ENCODE data around the gene CHFR. TPM values are rescaled to one million over a fixed set of nuclear protein-coding genes. Genes with fewer than 3 reads are reported as not detected.
"Not testable (repeated sequence)": the region's sequence is repeated elsewhere in the genome, so short reads cannot be mapped to it uniquely, and the experiment has no call there.

The CHFR gene
- total RNA-seq, 1 donor from 2014 or later: 37.1 TPM

DNA sequence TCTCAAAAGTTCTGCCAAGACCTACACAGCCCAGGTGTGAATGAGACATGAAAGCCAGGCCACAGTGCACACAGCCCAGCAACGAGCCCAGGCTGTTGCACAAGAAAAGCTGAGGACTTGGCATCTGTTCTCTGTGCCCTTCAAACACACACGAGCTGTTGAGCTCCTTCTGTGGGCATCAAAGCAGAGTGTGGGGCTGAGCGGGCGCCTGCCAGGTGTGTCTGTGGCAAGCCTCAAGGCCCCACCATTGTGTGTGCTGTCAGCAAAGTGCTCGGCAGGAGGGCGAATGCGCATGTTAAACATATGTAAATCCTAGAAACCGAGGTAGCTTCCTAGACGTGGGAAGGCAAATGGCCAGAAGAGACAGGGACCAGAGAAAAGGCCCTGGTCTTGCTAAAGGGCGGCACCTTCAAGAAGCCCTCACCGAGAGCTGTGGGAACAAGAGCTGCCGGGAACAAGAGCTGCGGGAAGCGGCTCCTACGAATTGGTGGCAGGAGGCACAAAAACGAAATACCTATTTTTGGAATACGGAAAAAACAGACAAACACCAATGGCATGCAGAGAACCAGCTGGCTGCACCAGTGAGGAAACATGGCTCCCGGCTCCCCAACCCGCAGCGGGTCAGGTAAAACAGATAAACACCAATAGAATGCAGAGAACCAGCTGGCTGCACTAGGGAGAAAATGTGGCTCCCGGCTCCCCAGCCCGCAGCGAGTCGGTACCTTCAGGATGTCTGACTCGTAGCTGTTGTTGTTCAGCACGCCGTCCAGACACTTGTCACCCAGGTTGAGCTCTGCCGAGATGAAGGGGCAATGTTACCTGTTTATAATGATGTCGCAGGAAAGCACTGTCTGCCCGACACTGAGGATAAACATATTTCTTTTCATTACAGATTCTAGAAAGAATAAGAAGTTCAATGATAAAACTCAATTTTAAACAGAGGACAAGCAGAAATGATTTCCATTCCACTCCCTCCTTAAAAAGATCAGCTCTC lies 39.7 kb downstream of the CHFR start:
- DNase-seq (ENCODE audit: extremely low spot score in 2 of 2): no peak
- Histone ChIP-seq H3K36me3 (peaks cover 0 to 79% of the 10 kb centered on the region in 2 donors), H3K9me3 (no peaks in the 10 kb centered on the region), H3K27me3 (no peaks in the 10 kb centered on the region), H3K27ac (no peak overlapping the region), H3K4me3 (no peak overlapping the region), H3K4me1 (no peaks in the 10 kb centered on the region)
- TF ChIP-seq POLR2AphosphoS5 (IDR thresholded peaks at IDR 0.05; ENCODE audit: insufficient read depth in 1 of 2, low read depth in 1 of 2) (no peak), POLR2A (IDR thresholded peaks at IDR 0.05) (no peak)
- TF ChIP-seq, protein P1, sequence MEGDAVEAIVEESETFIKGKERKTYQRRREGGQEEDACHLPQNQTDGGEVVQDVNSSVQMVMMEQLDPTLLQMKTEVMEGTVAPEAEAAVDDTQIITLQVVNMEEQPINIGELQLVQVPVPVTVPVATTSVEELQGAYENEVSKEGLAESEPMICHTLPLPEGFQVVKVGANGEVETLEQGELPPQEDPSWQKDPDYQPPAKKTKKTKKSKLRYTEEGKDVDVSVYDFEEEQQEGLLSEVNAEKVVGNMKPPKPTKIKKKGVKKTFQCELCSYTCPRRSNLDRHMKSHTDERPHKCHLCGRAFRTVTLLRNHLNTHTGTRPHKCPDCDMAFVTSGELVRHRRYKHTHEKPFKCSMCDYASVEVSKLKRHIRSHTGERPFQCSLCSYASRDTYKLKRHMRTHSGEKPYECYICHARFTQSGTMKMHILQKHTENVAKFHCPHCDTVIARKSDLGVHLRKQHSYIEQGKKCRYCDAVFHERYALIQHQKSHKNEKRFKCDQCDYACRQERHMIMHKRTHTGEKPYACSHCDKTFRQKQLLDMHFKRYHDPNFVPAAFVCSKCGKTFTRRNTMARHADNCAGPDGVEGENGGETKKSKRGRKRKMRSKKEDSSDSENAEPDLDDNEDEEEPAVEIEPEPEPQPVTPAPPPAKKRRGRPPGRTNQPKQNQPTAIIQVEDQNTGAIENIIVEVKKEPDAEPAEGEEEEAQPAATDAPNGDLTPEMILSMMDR (IDR thresholded peaks at IDR 0.05): no peak
- intact Hi-C loops (cut with DNase I): no loop called here

DNA sequence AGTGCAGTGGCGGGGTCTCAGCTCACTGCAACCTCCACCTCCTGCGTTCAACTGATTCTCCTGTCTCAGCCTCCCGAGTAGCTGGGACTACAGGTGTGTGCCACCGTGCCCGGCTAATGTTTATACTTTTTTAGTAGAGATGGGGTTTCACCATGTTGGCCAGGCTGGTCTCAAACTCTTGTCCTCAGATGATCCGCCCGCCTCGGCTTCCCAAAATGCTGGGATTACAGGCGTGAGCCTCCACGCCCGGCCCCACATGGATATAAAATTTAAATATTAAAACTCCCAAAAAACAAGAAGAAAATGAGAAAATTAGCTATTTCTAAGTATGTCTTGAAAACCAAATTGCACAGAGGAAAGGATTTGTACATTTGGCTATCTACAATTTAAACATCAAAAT lies 42.7 kb downstream of the CHFR start:
- DNase-seq (ENCODE audit: extremely low spot score in 2 of 2); H3K27me3 ChIP-seq; intact Hi-C loops (cut with DNase I); H3K9me3 ChIP-seq; H3K4me1 ChIP-seq; H3K4me3 ChIP-seq; H3K27ac ChIP-seq: not testable (repeated sequence)
- peaks cover 0 to 73% of the 10 kb centered on the region in 2 donors for H3K36me3 ChIP-seq

DNA sequence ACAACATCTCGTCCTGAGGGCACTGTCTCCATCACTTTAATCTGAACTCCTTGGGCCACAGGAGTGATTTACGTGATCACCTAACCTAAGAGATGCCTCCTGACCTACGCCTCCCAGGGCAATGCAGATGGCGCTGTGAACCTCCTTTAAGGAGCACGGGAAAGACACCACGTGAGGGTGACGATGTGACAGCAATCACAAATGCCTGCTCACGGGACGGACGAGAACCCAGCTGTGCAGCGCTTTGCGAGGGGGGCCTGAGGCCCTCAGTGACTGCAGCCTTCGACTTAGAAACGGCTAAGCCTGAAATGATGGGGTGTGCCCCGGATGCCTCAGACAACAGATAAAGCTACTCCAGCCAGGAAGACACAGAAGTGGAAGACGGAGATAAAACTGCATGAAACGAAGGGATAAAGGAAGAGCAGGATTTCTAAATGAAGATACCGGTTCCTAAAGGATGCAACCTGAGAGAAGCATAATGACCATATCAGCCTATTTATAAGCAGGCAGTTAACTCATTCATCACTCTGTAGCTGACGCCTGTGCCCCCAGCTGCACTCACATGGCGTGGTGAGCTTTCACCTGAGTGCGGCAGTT lies 44.9 kb downstream of the CHFR start:
- Histone ChIP-seq H3K9me3 (no peaks in the 10 kb centered on the region), H3K36me3 (peaks cover 0 to 61% of the 10 kb centered on the region in 2 donors), H3K4me3 (no peak overlapping the region), H3K4me1 (peaks cover 11% of the 10 kb centered on the region), H3K27me3 (no peaks in the 10 kb centered on the region), H3K27ac (no peak overlapping the region)
- TF ChIP-seq, protein P1 (IDR thresholded peaks at IDR 0.05): no peak
- TF ChIP-seq POLR2A (IDR thresholded peaks at IDR 0.05) (no peak), POLR2AphosphoS5 (IDR thresholded peaks at IDR 0.05; ENCODE audit: insufficient read depth in 1 of 2, low read depth in 1 of 2) (no peak)
- intact Hi-C loops (cut with DNase I): no loop called here
- no peak for DNase-seq (ENCODE audit: extremely low spot score in 2 of 2)

DNA sequence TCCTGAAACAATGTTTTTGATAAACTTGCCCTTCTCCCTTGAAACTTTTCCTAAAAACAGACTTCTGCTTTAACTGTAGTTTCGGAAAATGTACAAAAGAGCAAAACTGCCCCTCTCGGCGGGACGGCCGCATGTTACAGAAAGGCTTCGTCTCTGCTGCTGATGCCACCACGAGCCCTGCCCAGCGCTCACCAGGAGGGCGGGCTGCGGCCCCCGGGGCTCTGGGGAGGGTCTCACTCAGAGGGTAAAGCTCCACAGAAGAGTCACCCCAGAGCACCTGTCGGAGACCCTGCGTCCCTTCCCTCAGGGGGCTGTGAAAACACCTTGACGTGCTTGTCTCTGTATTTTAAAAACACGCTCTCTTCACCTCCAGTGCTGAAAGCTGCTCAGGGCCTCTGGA lies 46.3 kb downstream of the CHFR start:
- no peaks in the 10 kb centered on the region for H3K27me3 ChIP-seq
- H3K4me3 ChIP-seq: no peak overlapping the region
- DNase-seq (ENCODE audit: extremely low spot score in 2 of 2): no peak
- intact Hi-C loops (cut with DNase I): no loop called here
- no peaks in the 10 kb centered on the region for H3K9me3 ChIP-seq
- H3K36me3 ChIP-seq: peaks cover 0 to 49% of the 10 kb centered on the region in 2 donors
- no peak overlapping the region for H3K27ac ChIP-seq
- TF ChIP-seq, protein P1 (IDR thresholded peaks at IDR 0.05): no peak
- TF ChIP-seq POLR2AphosphoS5 (IDR thresholded peaks at IDR 0.05; ENCODE audit: insufficient read depth in 1 of 2, low read depth in 1 of 2) (no peak), POLR2A (IDR thresholded peaks at IDR 0.05) (no peak)
- H3K4me1 ChIP-seq: peaks cover 15% of the 10 kb centered on the region

DNA sequence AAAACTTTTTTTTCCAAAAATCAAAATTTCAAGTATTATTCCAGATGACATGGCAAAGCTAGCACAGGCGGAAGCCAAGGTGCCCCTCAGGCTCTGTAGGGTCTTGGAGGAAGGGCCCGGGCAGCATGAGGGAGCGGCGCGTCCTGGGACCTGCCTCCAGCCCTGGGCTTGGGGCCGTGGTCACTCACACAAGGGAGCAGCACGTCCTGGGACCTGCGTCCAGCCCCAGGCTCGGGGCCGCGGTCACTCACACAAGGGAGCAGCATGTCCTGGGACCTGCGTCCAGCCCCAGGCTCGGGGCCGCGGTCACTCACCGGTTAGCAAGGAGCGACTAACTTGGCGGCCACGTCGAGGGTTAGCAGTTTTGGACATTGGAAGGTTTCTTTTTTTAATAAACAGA lies 46.9 kb downstream of the CHFR start:
- Histone ChIP-seq H3K27ac (no peak overlapping the region), H3K27me3 (no peaks in the 10 kb centered on the region), H3K4me3 (no peak overlapping the region), H3K9me3 (no peaks in the 10 kb centered on the region), H3K4me1 (peaks cover 15% of the 10 kb centered on the region), H3K36me3 (peaks cover 0 to 44% of the 10 kb centered on the region in 2 donors)
- intact Hi-C loops (cut with DNase I): no loop called here
- no peak for TF ChIP-seq POLR2A (IDR thresholded peaks at IDR 0.05)
- DNase-seq (ENCODE audit: extremely low spot score in 2 of 2): no peak

All from vagina (tissue), 2 donors.